ENCODE results near the gene HTR3B. TPM values are rescaled to one million over a fixed set of nuclear protein-coding genes. Genes with fewer than 3 reads are reported as not detected.

The HTR3B gene
- total RNA-seq, 2 experiments from 2014 or later, result not detected

DNA sequence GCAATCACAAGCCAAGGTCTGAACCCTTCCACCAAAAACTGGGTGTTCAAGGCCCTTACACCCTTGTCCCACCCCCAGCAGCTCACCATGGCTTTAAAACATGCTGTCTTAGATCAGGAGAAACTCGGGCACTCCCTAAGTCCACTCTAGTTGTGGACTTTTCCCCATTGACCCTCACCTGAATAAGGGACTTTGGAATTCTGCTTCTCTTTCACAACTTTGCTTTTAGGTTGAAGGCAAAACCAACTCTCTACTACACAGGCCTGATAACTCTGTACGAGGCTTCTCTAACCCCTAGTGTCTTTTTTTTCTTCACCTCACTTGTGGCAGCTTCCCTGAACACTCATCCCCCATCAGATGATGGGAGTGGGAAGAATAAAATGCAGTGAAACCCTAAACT is 85.3 kb downstream of the HTR3B start:
- no peak for DNase-seq
- no peak overlapping the region for H3K27ac Mint-ChIP-seq
- CTCF ChIA-PET, result interaction anchor here (9.5 kb wide), 1 partner anchor 271 kb away, joined by 217 read pairs; no protein-coding TSS in a partner anchor
- H3K27me3 Mint-ChIP-seq, result peaks cover 10% of the 10 kb centered on the region
- no peaks in the 10 kb centered on the region for H3K4me1 Mint-ChIP-seq
- no peaks in the 10 kb centered on the region for H3K9me3 Mint-ChIP-seq
- POLR2A ChIA-PET, result no interaction called here
- H3K36me3 Mint-ChIP-seq (ENCODE audit: low read depth), result no peaks in the 10 kb centered on the region
- no peak overlapping the region for H3K4me3 Mint-ChIP-seq

- ChIA-PET CTCF (interaction anchor here (1.1 to 9.5 kb wide), 2 partner anchors 11 to 270 kb away, joined by 3 to 217 read pairs; no protein-coding TSS in a partner anchor), POLR2A (no interaction called here)
- Mint-ChIP-seq H3K9me3 (no peaks in the 10 kb centered on the region), H3K4me1 (no peaks in the 10 kb centered on the region), H3K4me3 (no peak overlapping the region), H3K36me3 (ENCODE audit: low read depth) (no peaks in the 10 kb centered on the region), H3K27ac (no peak overlapping the region), H3K27me3 (peaks cover 10% of the 10 kb centered on the region)
- DNase-seq, result peak; percentile 29
Observed at GRCh38 chr11:113991170-113991569, 86.6 kb downstream of the HTR3B start.

DNA sequence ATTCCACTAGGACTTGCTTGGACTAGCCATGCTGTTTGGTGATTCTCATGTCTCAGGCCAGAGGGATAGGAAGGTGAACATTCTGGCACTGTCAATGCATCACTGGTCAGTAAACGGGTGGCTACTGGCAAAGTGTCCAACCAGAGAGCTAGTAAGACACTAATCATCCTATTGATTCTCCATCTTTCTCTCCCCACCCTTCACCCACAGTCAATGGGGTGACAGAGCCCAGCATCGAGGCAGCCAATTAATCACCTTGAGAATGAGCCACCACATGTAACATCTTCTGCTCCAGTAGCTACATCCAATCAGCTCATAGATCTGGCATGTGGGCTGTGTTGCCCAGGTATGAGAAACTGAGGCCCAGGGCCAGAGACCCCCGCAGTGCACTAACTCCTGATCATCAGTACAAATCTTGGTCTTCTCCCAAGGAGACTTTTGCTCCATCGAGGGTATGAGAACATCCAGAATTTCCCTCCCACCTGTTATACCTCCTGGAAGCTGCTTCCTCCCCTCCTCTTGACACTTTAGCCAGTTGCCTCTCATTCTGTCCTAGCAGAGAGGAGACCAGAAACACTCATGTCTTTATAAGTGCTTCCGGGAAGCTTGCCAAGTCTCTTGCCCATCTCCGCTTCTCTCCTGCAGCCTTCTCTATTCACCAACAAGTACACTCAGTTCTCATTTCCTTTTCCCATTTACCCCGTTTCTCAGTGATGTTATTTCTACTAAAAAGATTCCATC is 87.3 kb downstream of the HTR3B start:
- peaks cover 10% of the 10 kb centered on the region for H3K27me3 Mint-ChIP-seq
- no peak overlapping the region for H3K27ac Mint-ChIP-seq
- H3K4me3 Mint-ChIP-seq, result no peak overlapping the region
- ChIA-PET POLR2A (no interaction called here), CTCF (interaction anchor here (0.6 to 9.5 kb wide), 4 partner anchors 10 to 769 kb away, joined by 3 to 217 read pairs (median 4); no protein-coding TSS in a partner anchor)
- H3K9me3 Mint-ChIP-seq, result no peaks in the 10 kb centered on the region
- DNase-seq, result no peak
- H3K36me3 Mint-ChIP-seq (ENCODE audit: low read depth), result no peaks in the 10 kb centered on the region
- no peaks in the 10 kb centered on the region for H3K4me1 Mint-ChIP-seq

DNA sequence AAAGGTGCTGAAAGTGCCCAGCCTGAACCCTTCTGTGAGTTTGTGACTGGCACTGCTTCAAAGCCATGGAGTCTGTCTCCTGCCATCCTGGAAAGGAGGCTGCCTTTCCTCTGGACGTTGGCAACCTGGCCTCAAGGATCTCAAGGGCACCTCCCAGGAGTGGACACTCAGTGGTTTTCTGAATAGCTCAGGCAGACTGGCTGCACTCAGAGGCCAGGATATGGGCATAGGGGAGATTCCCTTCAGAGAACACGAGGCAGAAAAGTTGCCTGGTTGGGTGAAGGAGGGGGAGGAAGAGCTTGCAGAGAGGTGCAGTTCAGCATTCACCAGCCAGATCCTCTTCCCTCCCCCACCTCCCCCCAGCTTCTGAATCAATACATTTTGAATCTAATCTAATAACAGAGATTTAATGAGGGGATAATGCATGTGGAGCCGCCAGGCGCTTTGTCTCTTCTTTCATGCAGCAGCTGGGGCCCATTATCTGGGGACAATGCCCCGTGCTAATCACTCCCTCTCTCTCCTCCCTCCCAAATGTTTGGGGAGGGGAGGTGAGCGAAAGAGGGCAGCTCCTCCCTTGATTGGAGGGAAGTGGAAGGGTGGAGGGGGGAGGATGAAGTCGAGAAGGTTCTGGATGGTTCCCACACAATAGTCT is 88.0 kb downstream of the HTR3B start:
- Mint-ChIP-seq H3K9me3 (no peaks in the 10 kb centered on the region), H3K36me3 (ENCODE audit: low read depth) (no peaks in the 10 kb centered on the region), H3K27ac (no peak overlapping the region), H3K4me1 (no peaks in the 10 kb centered on the region), H3K27me3 (peaks cover 14% of the 10 kb centered on the region), H3K4me3 (no peak overlapping the region)
- no peak for DNase-seq
- CTCF ChIA-PET, result interaction anchor here (0.6 to 9.5 kb wide), 6 partner anchors 9 to 768 kb away, joined by 3 to 217 read pairs (median 4); no protein-coding TSS in a partner anchor
- POLR2A ChIA-PET, result no interaction called here

DNA sequence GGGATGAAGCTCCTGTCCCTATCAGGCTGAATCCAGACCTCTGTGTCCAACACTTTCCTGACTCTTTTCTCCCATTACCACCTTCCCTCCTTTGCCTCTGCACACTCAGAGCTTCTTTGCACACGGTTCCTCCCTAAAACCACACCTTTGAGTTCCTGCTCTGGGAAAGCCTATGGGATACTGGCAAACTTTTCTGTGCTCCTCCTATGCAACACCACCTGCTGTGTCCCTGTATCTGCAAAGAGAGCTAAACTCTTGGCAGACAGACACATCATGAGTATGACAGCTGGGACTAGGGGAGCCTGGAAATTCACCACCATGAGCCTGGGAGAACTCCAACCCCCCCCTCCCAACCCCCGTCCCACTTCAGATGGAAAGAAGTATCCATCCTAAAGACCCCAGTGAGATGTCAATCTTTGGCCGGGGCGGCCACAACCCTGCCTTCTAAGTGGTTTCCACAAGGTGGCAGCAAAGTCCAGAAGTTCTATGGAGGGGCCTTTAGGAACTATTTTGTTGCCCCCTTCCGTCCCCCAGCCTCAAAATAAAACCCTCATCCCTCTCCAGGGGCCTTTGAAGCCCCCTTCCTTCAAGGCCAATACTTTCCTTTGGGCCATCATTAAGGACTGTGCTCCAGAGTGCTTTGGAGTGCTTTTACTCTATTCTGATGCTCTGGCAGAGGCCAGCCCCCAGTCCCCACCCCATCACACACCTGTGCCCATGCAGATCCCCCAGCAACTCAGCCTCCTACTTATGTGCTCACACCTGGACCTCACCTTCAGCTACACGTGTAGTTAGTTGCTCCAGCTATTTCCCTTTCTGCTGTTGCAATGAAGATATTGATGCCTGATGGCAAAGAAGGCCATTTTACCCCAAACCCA is 89.7 kb downstream of the HTR3B start:
- Mint-ChIP-seq H3K36me3 (ENCODE audit: low read depth) (no peaks in the 10 kb centered on the region), H3K4me1 (no peaks in the 10 kb centered on the region), H3K4me3 (no peak overlapping the region), H3K9me3 (no peaks in the 10 kb centered on the region), H3K27ac (no peak overlapping the region), H3K27me3 (peaks cover 12% of the 10 kb centered on the region)
- peak; percentile 34 for DNase-seq
- ChIA-PET CTCF (interaction anchor here (0.6 to 9.5 kb wide), 12 partner anchors 11 to 323 kb away, joined by 3 to 217 read pairs (median 3); no protein-coding TSS in a partner anchor), POLR2A (interaction anchor here (1.1 kb wide), 1 partner anchor 268 kb away, joined by 3 read pairs; no protein-coding TSS in a partner anchor)

Other genes starting within 250 kb of the HTR3B start
- under 1 TPM; 0.50 to 0.78 TPM for gene TMPRSS5, start 198.5 kb upstream of the HTR3B start, total RNA-seq
- 10 to 100 TPM; 14.4 to 15.2 TPM for gene ZW10, start 131.1 kb upstream of the HTR3B start, total RNA-seq
- gene CLDN25, start 125.0 kb upstream of the HTR3B start, total RNA-seq, result not detected
- gene USP28, start 29.2 kb upstream of the HTR3B start, total RNA-seq, result 10 to 100 TPM; 52.3 to 53.8 TPM
- gene HTR3A, start 70.3 kb downstream of the HTR3B start, total RNA-seq, result not detected
- gene ZBTB16, start 154.9 kb downstream of the HTR3B start, total RNA-seq, result 10 to 100 TPM; 11.0 to 11.8 TPM